Natural killer cell (primary cell): ENCODE measurements around the gene FMO3. TPM values are rescaled to one million over a fixed set of nuclear protein-coding genes. Genes with fewer than 3 reads are reported as not detected.

Experiments used
- ATAC-seq, 3 donors: fragments of 150-1000 bp in 2 of 3; fragments of 200-7000 bp in 1 of 3; cut with Tn5 transposase; 1 replicate in 1 of 3; 2 replicates in 2 of 3; pipeline ENCODE4 v1.10.0; 2021; ENCODE audit warnings: mild to moderate bottlenecking in 2 of 3, moderate library complexity in 2 of 3
- DNase-seq, 2 donors: peaks; one replicate each; pipeline versions ENCODE4 v3.0.0 to v3.0.0-alpha.2; 2013 to 2021; ENCODE audit warnings: mixed read lengths in 1 of 2
- H3K27ac ChIP-seq: one replicate; pipeline ENCODE4 v1.5.1; 2013; ENCODE audit warnings: mild to moderate bottlenecking, low read length
- H3K27me3 ChIP-seq: one replicate; pipeline ENCODE4 v1.6.1; 2013; ENCODE audit warnings: low read length; ENCODE audit not compliant: control insufficient read depth, insufficient read depth
- H3K36me3 ChIP-seq: one replicate; pipeline ENCODE4 v1.6.1; 2013; ENCODE audit warnings: low read length; ENCODE audit not compliant: control insufficient read depth, insufficient read depth
- H3K4me1 ChIP-seq: one replicate; pipeline ENCODE4 v1.6.1; 2013; ENCODE audit warnings: low read length; ENCODE audit not compliant: control insufficient read depth, insufficient read depth
- H3K4me3 ChIP-seq: one replicate; pipeline ENCODE4 v1.5.1; 2013; ENCODE audit warnings: low read length
- H3K9me3 ChIP-seq: one replicate; pipeline ENCODE4 v1.6.1; 2013; ENCODE audit warnings: low read length; ENCODE audit not compliant: control insufficient read depth, insufficient read depth
- H3K27ac Mint-ChIP-seq, 2 donors: one replicate each; pipeline ENCODE4 v1.8.0; 2022; ENCODE audit warnings: mild to moderate bottlenecking in 2 of 2, mixed read lengths in 2 of 2, moderate library complexity in 1 of 2
- H3K27me3 Mint-ChIP-seq, 2 donors: one replicate each; pipeline ENCODE4 v1.8.0; 2022; ENCODE audit warnings: low read depth in 2 of 2, mixed read lengths in 2 of 2
- H3K36me3 Mint-ChIP-seq: one replicate; pipeline ENCODE4 v1.8.0; 2022; ENCODE audit warnings: mixed read lengths
- H3K4me1 Mint-ChIP-seq, 2 donors: one replicate each; pipeline ENCODE4 v1.8.0; 2022; ENCODE audit warnings: mixed read lengths in 2 of 2
- H3K4me3 Mint-ChIP-seq: one replicate; pipeline ENCODE4 v1.8.0; 2022; ENCODE audit warnings: mild to moderate bottlenecking, moderate library complexity, mixed read lengths
- H3K9me3 Mint-ChIP-seq, 2 donors: one replicate each; pipeline ENCODE4 v1.8.0; 2022; ENCODE audit warnings: mixed read lengths in 2 of 2
- WGBS: methylation state at CpG from one replicate; pipeline ENCODE4 v1.1.7; 2013; ENCODE audit warnings: missing lambda C conversion rate; ENCODE audit not compliant: insufficient coverage; 5-methylcytosine and 5-hydroxymethylcytosine counted together
- intact Hi-C: fragments of 100-400 bp; cut with micrococcal nuclease; formaldehyde crosslinking; loops from one replicate; pipeline ENCODE4 v1.14.2; 2022
- total RNA-seq, 4 donors: library from RNA; stranded (reverse); fragments of 120-200 nt in 1 of 4; gene quantifications; one replicate each; pipeline versions ENCODE4 v1.2.3 to v1.2.4, GENCODE V29; 2013 to 2022
- TF ChIP-seq, protein P1 (sequence below): fragments of 200-600 bp; IDR thresholded peaks from one replicate; pipeline ENCODE4 v1.8.0; 2022; ENCODE audit warnings: antibody characterized with exemption

Gene FMO3
- total RNA-seq, 3 donors from 2014 or later (not counting 1 experiment from before 2014, with no cell fraction given) = not detected

DNA sequence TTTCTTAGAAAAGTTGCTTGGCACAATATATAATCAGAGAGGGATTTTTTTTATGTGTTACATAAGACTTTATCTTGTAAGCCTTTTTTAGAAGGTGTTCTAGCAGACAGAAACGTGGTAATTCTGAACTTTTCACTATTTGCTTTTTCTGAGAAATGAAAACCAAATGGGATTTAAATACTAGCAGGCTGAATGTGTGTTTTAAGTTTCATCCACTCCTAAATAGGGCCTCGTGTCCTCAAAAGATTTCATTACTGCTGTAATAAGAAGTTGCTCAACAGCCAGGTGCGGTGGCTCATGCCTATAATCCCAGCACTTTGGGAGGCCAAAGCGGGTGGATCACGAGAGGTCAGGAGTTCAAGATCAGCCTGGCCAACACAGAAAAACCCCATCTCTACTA, 49.7 kb downstream of the FMO3 start:
- TF ChIP-seq, protein P1, sequence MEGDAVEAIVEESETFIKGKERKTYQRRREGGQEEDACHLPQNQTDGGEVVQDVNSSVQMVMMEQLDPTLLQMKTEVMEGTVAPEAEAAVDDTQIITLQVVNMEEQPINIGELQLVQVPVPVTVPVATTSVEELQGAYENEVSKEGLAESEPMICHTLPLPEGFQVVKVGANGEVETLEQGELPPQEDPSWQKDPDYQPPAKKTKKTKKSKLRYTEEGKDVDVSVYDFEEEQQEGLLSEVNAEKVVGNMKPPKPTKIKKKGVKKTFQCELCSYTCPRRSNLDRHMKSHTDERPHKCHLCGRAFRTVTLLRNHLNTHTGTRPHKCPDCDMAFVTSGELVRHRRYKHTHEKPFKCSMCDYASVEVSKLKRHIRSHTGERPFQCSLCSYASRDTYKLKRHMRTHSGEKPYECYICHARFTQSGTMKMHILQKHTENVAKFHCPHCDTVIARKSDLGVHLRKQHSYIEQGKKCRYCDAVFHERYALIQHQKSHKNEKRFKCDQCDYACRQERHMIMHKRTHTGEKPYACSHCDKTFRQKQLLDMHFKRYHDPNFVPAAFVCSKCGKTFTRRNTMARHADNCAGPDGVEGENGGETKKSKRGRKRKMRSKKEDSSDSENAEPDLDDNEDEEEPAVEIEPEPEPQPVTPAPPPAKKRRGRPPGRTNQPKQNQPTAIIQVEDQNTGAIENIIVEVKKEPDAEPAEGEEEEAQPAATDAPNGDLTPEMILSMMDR = no peak
- H3K36me3 ChIP-seq = no peaks in the 10 kb centered on the region
- intact Hi-C loops = no loop called here
- no peaks in the 10 kb centered on the region for H3K36me3 Mint-ChIP-seq
- ATAC-seq (no peak), DNase-seq (no peak)
- H3K4me1 Mint-ChIP-seq = no peaks in the 10 kb centered on the region
- H3K27ac ChIP-seq = no peak overlapping the region
- no peaks in the 10 kb centered on the region for H3K4me1 ChIP-seq
- H3K4me3 ChIP-seq = no peak overlapping the region
- H3K9me3 ChIP-seq = no peaks in the 10 kb centered on the region
- 84% methylated on average over 5 of the region's 5 CpGs for WGBS
- H3K4me3 Mint-ChIP-seq = no peak overlapping the region
- peaks cover 0 to 6% of the 10 kb centered on the region in 2 donors for H3K9me3 Mint-ChIP-seq
- H3K27me3 ChIP-seq = no peaks in the 10 kb centered on the region
- H3K27ac Mint-ChIP-seq = no peak overlapping the region
- H3K27me3 Mint-ChIP-seq = peaks cover 8 to 14% of the 10 kb centered on the region in 2 donors

DNA sequence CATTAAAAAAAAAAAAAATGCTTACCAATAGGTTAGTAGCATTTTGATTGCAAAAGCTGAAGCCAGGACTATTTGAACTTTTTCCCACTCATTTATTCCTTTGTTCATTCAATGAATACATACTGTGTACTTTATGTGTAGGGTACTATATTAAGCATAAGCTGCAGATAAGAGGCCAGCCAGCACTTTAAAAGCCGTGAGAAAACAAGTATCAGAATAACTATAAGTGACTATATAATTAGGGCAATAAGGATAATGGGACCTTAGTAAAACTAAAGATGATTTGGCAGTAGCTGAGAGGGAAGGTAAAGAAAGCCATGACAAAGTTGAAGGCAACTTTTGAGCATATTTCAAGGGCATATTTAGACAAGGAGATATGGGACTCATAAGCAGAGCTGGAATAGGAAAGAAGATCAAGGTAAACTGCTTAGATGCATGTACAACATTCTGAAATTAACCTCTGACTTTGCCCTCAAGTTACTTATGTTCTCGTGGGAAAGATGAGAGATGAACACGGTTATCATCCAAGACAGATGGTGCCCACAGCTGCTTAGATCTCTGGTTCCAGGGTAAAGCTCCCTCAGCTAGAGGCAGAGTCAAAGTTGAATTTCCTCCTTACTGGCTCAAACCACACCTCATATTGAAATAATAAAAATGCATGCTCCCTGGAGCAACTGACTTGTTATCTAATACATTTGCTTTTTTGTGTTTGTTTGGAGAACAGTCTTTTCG, 50.4 kb downstream of the FMO3 start:
- Mint-ChIP-seq H3K36me3 (no peaks in the 10 kb centered on the region), H3K9me3 (peaks cover 0 to 7% of the 10 kb centered on the region in 2 donors), H3K4me1 (no peaks in the 10 kb centered on the region), H3K27me3 (peaks cover 8 to 14% of the 10 kb centered on the region in 2 donors), H3K4me3 (no peak overlapping the region), H3K27ac (no peak overlapping the region)
- DNase-seq (no peak), ATAC-seq (no peak)
- Histone ChIP-seq H3K4me3 (no peak overlapping the region), H3K36me3 (no peaks in the 10 kb centered on the region), H3K27me3 (no peaks in the 10 kb centered on the region), H3K9me3 (no peaks in the 10 kb centered on the region), H3K27ac (no peak overlapping the region), H3K4me1 (no peaks in the 10 kb centered on the region)
- WGBS = 78% methylated on average over 4 of the region's 4 CpGs
- TF ChIP-seq, protein P1 = no peak
- intact Hi-C loops = no loop called here

DNA sequence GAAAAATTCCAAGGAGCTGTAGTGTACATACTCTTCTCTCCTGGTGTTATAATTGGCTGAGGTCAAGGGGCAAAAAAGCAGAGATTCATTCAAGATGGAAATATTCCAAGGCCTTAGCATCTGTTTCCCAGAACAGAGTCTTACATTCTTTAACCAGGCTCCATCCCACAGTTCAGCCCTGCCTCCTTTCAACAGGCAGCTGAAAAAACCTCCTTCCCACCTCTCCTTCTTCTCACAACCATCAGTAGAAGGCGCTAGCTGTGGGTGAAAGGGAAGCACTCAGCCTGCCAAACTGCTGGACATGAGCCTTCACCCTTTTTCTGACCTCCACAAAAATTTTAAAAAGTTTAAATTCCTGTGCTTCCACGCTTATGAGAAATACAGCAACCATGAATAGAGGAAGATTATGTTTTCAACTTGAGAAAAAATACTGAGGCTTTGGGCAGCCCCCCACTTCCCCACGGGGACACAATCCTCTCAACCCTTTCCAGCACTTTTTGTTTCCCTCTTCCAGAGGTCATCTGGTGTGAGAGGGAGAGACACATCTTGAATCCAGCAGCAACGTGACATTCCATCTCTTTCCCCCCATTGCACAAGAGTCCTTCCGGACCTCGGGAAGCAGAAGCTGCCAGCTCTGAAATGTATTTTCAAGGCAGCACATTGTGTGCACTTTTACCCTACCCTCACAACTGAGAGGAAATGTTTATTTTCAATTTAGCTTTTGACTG, 51.1 kb downstream of the FMO3 start:
- Mint-ChIP-seq H3K4me1 (no peaks in the 10 kb centered on the region), H3K9me3 (peaks cover 0 to 7% of the 10 kb centered on the region in 2 donors), H3K27me3 (peaks cover 5 to 14% of the 10 kb centered on the region in 2 donors), H3K27ac (no peak overlapping the region), H3K4me3 (no peak overlapping the region), H3K36me3 (no peaks in the 10 kb centered on the region)
- no peak overlapping the region for H3K27ac ChIP-seq
- intact Hi-C loops = no loop called here
- TF ChIP-seq, protein P1 = no peak
- no peaks in the 10 kb centered on the region for H3K36me3 ChIP-seq
- 42% methylated on average over 4 of the region's 6 CpGs for WGBS
- no peaks in the 10 kb centered on the region for H3K9me3 ChIP-seq
- H3K4me1 ChIP-seq = no peaks in the 10 kb centered on the region
- H3K4me3 ChIP-seq = no peak overlapping the region
- no peak for DNase-seq
- H3K27me3 ChIP-seq = no peaks in the 10 kb centered on the region
- ATAC-seq = no peak
